IMR-90 (cell line): Measurements from ENCODE around the gene SRRM1. TPM values are rescaled to one million over a fixed set of nuclear protein-coding genes. Genes with fewer than 3 reads are reported as not detected.

Experiments used
- ATAC-seq: fragments of 200-7000 bp; cut with Tn5 transposase; 2 replicates; pipeline ENCODE4 v1.9.1; 2020; ENCODE audit warnings: low read depth, mild to moderate bottlenecking, moderate library complexity
- BruUV-seq: library from RNA; stranded (reverse); fragments of 400-500 nt; replicated peaks from 2 replicates; lab custom pipeline; 2021; lab: Mats Ljungman, UMichigan
- CTCF ChIA-PET: fragments of 300-600 bp; formaldehyde crosslinking; extraction: SDS; loops from one replicate; lab custom pipeline; 2021; ENCODE audit warnings: antibody characterized with exemption; lab: Yijun Ruan, JAX
- POLR2A ChIA-PET: fragments of 300-600 bp; sonication (Branson Sonifier 250); formaldehyde crosslinking; loops from one replicate; lab custom pipeline; 2022; ENCODE audit warnings: antibody characterized with exemption; ENCODE audit not compliant: unreplicated experiment; lab: Charles Lee
- DNase-seq: peaks from one replicate; pipeline ENCODE4 v3.0.0; 2013
- H2AFZ ChIP-seq: replicated peaks from 2 replicates; pipeline ENCODE3; 2013; ENCODE audit warnings: low read length, mild to moderate bottlenecking; ENCODE audit not compliant: poor library complexity
- H2AK5ac ChIP-seq: 2 replicates; pipeline ENCODE4 v1.6.1; 2013; ENCODE audit warnings: low read depth, low read length, inconsistent platforms
- H2AK9ac ChIP-seq: replicated peaks from 2 replicates; pipeline ENCODE3; 2013; ENCODE audit warnings: mild to moderate bottlenecking, low read depth, low read length, moderate library complexity; ENCODE audit not compliant: poor library complexity
- H2BK120ac ChIP-seq: 2 replicates; pipeline ENCODE4 v1.6.1; 2013; ENCODE audit warnings: low read depth, low read length, inconsistent platforms
- H2BK15ac ChIP-seq: 3 replicates; pipeline ENCODE4 v1.6.1; 2013; ENCODE audit warnings: low read depth, low read length, inconsistent platforms
- H2BK20ac ChIP-seq: 2 replicates; pipeline ENCODE4 v1.6.1; 2013; ENCODE audit warnings: low read depth, mild to moderate bottlenecking, inconsistent platforms, low read length, moderate library complexity
- H2BK5ac ChIP-seq: 2 replicates; pipeline ENCODE4 v1.6.1; 2013; ENCODE audit warnings: mild to moderate bottlenecking, low read depth, low read length, inconsistent platforms; ENCODE audit not compliant: poor library complexity, severe bottlenecking
- H3K14ac ChIP-seq: replicated peaks from 2 replicates; pipeline ENCODE4 v1.6.1; 2013; ENCODE audit warnings: low read depth, low read length, inconsistent platforms
- H3K18ac ChIP-seq: 2 replicates; pipeline ENCODE4 v1.6.1; 2013; ENCODE audit warnings: low read depth, low read length, control low read depth
- H3K23ac ChIP-seq: 2 replicates; pipeline ENCODE4 v1.6.1; 2013; ENCODE audit warnings: low read depth, low read length, inconsistent platforms
- H3K27ac ChIP-seq: 2 replicates; pipeline ENCODE4 v1.5.1; 2013; ENCODE audit warnings: mild to moderate bottlenecking, control low read depth, low read length; ENCODE audit not compliant: insufficient read depth
- H3K27me3 ChIP-seq: 2 replicates; pipeline ENCODE4 v1.6.1; 2013; ENCODE audit warnings: low read length; ENCODE audit not compliant: control insufficient read depth, insufficient read depth
- H3K36me3 ChIP-seq: 2 replicates; pipeline ENCODE4 v1.6.1; 2013; ENCODE audit warnings: low read length, mixed read lengths; ENCODE audit not compliant: control insufficient read depth, insufficient read depth
- H3K4ac ChIP-seq: 2 replicates; pipeline ENCODE4 v1.6.1; 2013; ENCODE audit warnings: low read depth, low read length, inconsistent platforms
- H3K4me1 ChIP-seq: 2 replicates; pipeline ENCODE4 v1.6.1; 2013; ENCODE audit warnings: low read length, mixed read lengths; ENCODE audit not compliant: control insufficient read depth, insufficient read depth
- H3K4me2 ChIP-seq: 2 replicates; pipeline ENCODE4 v1.6.1; 2013; ENCODE audit warnings: low read depth, mild to moderate bottlenecking, control low read depth, low read length, moderate library complexity
- H3K4me3 ChIP-seq: 2 replicates; pipeline ENCODE4 v1.5.1; 2013; ENCODE audit warnings: low read depth, mild to moderate bottlenecking, control low read depth, low read length, moderate library complexity; ENCODE audit not compliant: insufficient read depth
- H3K56ac ChIP-seq: 2 replicates; pipeline ENCODE4 v1.6.1; 2013; ENCODE audit warnings: low read length, inconsistent platforms; ENCODE audit not compliant: insufficient read depth; ENCODE audit errors: extremely low read depth
- H3K79me1 ChIP-seq, 2 experiments: 2 replicates each; pipeline ENCODE4 v1.6.1; 2013; ENCODE audit warnings: low read length in 2 of 2, inconsistent platforms in 1 of 2, low read depth in 1 of 2
- H3K9ac ChIP-seq: 2 replicates; pipeline ENCODE4 v1.6.1; 2013; ENCODE audit warnings: low read depth, low read length, control low read depth
- H3K9me1 ChIP-seq: 2 replicates; pipeline ENCODE4 v1.6.1; 2013; ENCODE audit warnings: low read length, inconsistent platforms; ENCODE audit not compliant: insufficient read depth
- H3K9me3 ChIP-seq: 2 replicates; pipeline ENCODE4 v1.6.1; 2013; ENCODE audit warnings: low read length; ENCODE audit not compliant: control insufficient read depth, insufficient read depth
- H4K20me1 ChIP-seq: 2 replicates; pipeline ENCODE4 v1.6.1; 2013; ENCODE audit warnings: low read length, inconsistent platforms; ENCODE audit not compliant: insufficient read depth
- H4K5ac ChIP-seq: 2 replicates; pipeline ENCODE4 v1.6.1; 2013; ENCODE audit warnings: mild to moderate bottlenecking, low read depth, low read length, control low read depth
- H4K8ac ChIP-seq, 2 experiments: 2 replicates each; pipeline ENCODE4 v1.6.1; 2013; ENCODE audit warnings: low read depth in 2 of 2, low read length in 2 of 2, control low read depth in 1 of 2, inconsistent platforms in 1 of 2
- H4K91ac ChIP-seq: 2 replicates; pipeline ENCODE4 v1.6.1; 2013; ENCODE audit warnings: low read depth, low read length, inconsistent platforms; ENCODE audit not compliant: insufficient read depth
- BHLHE40 ChIP-seq: fragments of 150-350 bp; IDR thresholded peaks from 2 replicates; pipeline ENCODE4 v1.6.1; 2016; ENCODE audit warnings: mild to moderate bottlenecking, low read depth, low read length
- CEBPB ChIP-seq: IDR thresholded peaks from 2 replicates; pipeline ENCODE4 v1.6.1; 2012; ENCODE audit warnings: low read depth, low read length, improper control_type of control experiment
- CTCF ChIP-seq: conservative IDR thresholded peaks from 2 replicates; pipeline ENCODE4 v1.5.1; 2012; ENCODE audit warnings: mild to moderate bottlenecking, low read depth, low read length, improper control_type of control experiment
- MXI1 ChIP-seq: IDR thresholded peaks from 2 replicates; pipeline ENCODE4 v1.6.1; 2012; ENCODE audit warnings: low read depth, mild to moderate bottlenecking, low read length, moderate library complexity, borderline replicate concordance
- POLR2A ChIP-seq: IDR thresholded peaks from 2 replicates; pipeline ENCODE4 v1.6.1; 2012; ENCODE audit warnings: mild to moderate bottlenecking, low read depth, low read length
- RAD21 ChIP-seq: IDR thresholded peaks from 2 replicates; pipeline ENCODE4 v1.6.1; 2012; ENCODE audit warnings: low read length, improper control_type of control experiment
- RCOR1 ChIP-seq: IDR thresholded peaks from 2 replicates; pipeline ENCODE4 v1.6.1; 2012; ENCODE audit warnings: mild to moderate bottlenecking, low read length, improper control_type of control experiment; ENCODE audit not compliant: insufficient replicate concordance
- RFX5 ChIP-seq: IDR thresholded peaks from 2 replicates; pipeline ENCODE4 v1.8.0; 2012; ENCODE audit warnings: low read depth, mild to moderate bottlenecking, low read length, moderate library complexity
- SMC3 ChIP-seq: fragments of 150-350 bp; IDR thresholded peaks from 2 replicates; pipeline ENCODE4 v1.6.1; 2016; ENCODE audit warnings: low read depth, mild to moderate bottlenecking, antibody characterized with exemption, low read length, moderate library complexity
- WGBS, 2 experiments: methylation state at CpG; one replicate each; pipeline versions ENCODE4 v1.1.5 to v1.1.7; 2013; ENCODE audit warnings: missing lambda C conversion rate in 2 of 2; ENCODE audit not compliant: insufficient read length in 1 of 2; ENCODE audit errors: extremely low coverage in 2 of 2; 5-methylcytosine and 5-hydroxymethylcytosine counted together
- dilution Hi-C: fragments of 300-500 bp; cut with HindIII; formaldehyde crosslinking; loops from one replicate; pipeline ENCODE4 v1.14.3; 2018; ENCODE audit warnings: low sequenced_read_pairs; ENCODE audit not compliant: unreplicated experiment
- in situ Hi-C: fragments of 300-500 bp; cut with MboI; formaldehyde crosslinking; loops from 3 replicates; pipeline ENCODE4 v1.14.3; 2019; ENCODE audit warnings: low sequenced_read_pairs, inconsistent platforms, mixed read lengths
- intact Hi-C: fragments of 100-400 bp; cut with micrococcal nuclease; formaldehyde crosslinking; loops from 2 replicates; pipeline ENCODE4 v1.10.0; 2022
- polyA plus RNA-seq, 3 experiments: library from polyadenylated mRNA; depleted of rRNA; stranded (reverse); fragments of >200 nt; gene quantifications; 2 replicates each; pipeline ENCODE4 v1.2.3, GENCODE V29; 2012; ENCODE audit warnings: low replicate concordance in 1 of 3
- total RNA-seq: library from RNA; depleted of rRNA; stranded (reverse); fragments of >200 nt; gene quantifications from 2 replicates; pipeline ENCODE4 v1.2.3, GENCODE V29; 2012
- TF ChIP-seq, protein P1 (sequence below): fragments of 150-350 bp; IDR thresholded peaks from 2 replicates; pipeline ENCODE4 v1.6.1; 2017; ENCODE audit warnings: mild to moderate bottlenecking, antibody characterized with exemption, low read length, low read depth

The SRRM1 gene
- total and polyA plus RNA-seq, 2 of the 4 experiments (the other 2 are of a cell fraction), result 13.6 to 94.1 TPM

DNA sequence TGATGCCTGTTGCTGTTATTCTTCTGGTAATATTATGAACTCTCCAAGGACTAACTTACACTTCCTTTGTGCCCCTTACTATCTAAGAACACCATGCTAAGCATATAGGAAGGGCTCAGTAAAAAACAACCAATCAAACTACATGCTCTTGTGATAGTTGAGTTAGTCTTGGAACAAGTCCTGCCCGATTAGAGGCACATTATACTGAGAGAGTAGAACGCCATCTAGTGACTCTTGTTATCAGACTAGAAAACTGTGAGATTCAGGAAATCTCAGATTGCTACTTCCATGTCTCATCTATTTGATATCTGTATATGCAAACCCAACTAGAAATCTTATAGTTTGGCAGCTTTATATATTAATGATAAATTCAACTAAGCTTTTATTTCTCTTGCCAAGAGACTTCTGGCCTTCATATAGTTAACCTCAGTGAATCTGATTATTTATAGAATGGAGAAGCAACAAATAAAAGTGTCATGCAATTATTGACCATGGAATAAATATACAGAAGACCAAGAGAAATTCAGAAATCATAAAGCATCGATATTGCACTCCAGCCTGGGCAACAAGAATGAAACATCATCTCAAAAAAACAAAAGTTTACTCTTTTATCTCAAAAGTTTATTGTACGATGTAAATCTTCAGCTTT is 7.8 kb upstream of the SRRM1 start:
- peak; percentile 83 for DNase-seq
- Histone ChIP-seq H3K9me1 (no peaks in the 10 kb centered on the region), H3K36me3 (no peaks in the 10 kb centered on the region), H2AK5ac (no peak overlapping the region), H3K14ac (no peak overlapping the region), H3K4me3 (no peak overlapping the region), H3K9ac (no peak overlapping the region), H3K79me1 (no peaks in the 10 kb centered on the region), H2BK15ac (no peak overlapping the region), H3K4ac (no peak overlapping the region), H2BK5ac (no peak overlapping the region), H3K23ac (no peak overlapping the region), H3K27me3 (peaks cover 18% of the 10 kb centered on the region), H2AFZ (no peak overlapping the region), H2BK120ac (no peak overlapping the region), H3K18ac (no peak overlapping the region), H3K56ac (no peak overlapping the region), H3K27ac (no peak overlapping the region), H4K5ac (no peak overlapping the region), H2AK9ac (no peak overlapping the region), H4K8ac (no peak overlapping the region), H3K4me1 (no peaks in the 10 kb centered on the region), H3K4me2 (no peak overlapping the region), H4K91ac (no peak overlapping the region), H2BK20ac (no peak overlapping the region), H4K20me1 (no peaks in the 10 kb centered on the region), H3K9me3 (no peaks in the 10 kb centered on the region)
- ChIA-PET POLR2A (no interaction called here), CTCF (interaction anchor here (0.6 to 1.0 kb wide), 6 partner anchors 12 to 434 kb away, joined by 3 to 5 read pairs (median 3); no protein-coding TSS in a partner anchor)
- no TSS peak for BruUV-seq
- no CpG with 5 or more reads among the region's 4 CpGs for WGBS, 2 experiments
- ATAC-seq, result peak; percentile 96
- intact Hi-C loops (loop anchor here (1.0 to 5.0 kb wide), 4 partner anchors 42 to 436 kb away; no protein-coding TSS in a partner anchor), in situ Hi-C loops (loop anchor here (10.0 kb wide), 1 partner anchor 241 kb away; no protein-coding TSS in a partner anchor), dilution Hi-C loops (no loop called here)
- TF ChIP-seq, protein P1, sequence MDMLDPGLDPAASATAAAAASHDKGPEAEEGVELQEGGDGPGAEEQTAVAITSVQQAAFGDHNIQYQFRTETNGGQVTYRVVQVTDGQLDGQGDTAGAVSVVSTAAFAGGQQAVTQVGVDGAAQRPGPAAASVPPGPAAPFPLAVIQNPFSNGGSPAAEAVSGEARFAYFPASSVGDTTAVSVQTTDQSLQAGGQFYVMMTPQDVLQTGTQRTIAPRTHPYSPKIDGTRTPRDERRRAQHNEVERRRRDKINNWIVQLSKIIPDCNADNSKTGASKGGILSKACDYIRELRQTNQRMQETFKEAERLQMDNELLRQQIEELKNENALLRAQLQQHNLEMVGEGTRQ, result no peak
- TF ChIP-seq RCOR1 (no peak), MXI1 (no peak), RFX5 (no peak), CEBPB (no peak), SMC3 (peak; percentile 81), RAD21 (peak; percentile 81), BHLHE40 (no peak), CTCF (peak; percentile 81), POLR2A (no peak)
